ENCODE data around the gene SLC16A5.
"Not testable (repeated sequence)": the region's sequence is repeated elsewhere in the genome, so short reads cannot be mapped to it uniquely, and the experiment has no call there.

Gene SLC16A5

GRCh38 chr17:75131278-75132017 lies 43.7 kb downstream of the SLC16A5 start, which contains the start of gene NT5C:
Gene NT5C (minus strand): TSS chr17:75131742. CDS start chr17:75131707, 35 bp downstream.
- DNase-seq (ENCODE audit: extremely low read depth in 1 of 2, low read depth in 1 of 2) = peak; percentile 73

GRCh38 chr17:75132018-75133000 lies 44.6 kb downstream of the SLC16A5 start:
- DNase-seq (ENCODE audit: extremely low read depth in 1 of 2, low read depth in 1 of 2) = not testable (repeated sequence)

- DNase-seq (ENCODE audit: extremely low read depth in 1 of 2, low read depth in 1 of 2) = no peak
These were observed 45.2 kb downstream of the SLC16A5 start for GRCh38 chr17:75133001-75133400.

GRCh38 chr17:75133607-75134347 lies 46.0 kb downstream of the SLC16A5 start:
- DNase-seq (ENCODE audit: extremely low read depth in 1 of 2, low read depth in 1 of 2) = not testable (repeated sequence)

GRCh38 chr17:75135452-75135851 lies 47.7 kb downstream of the SLC16A5 start:
- no peak for DNase-seq (ENCODE audit: extremely low read depth in 1 of 2, low read depth in 1 of 2)

- no peak for DNase-seq (ENCODE audit: extremely low read depth in 1 of 2, low read depth in 1 of 2)
These were observed 48.2 kb downstream of the SLC16A5 start for GRCh38 chr17:75135946-75136345.

GRCh38 chr17:75137762-75138161 lies 50.0 kb downstream of the SLC16A5 start:
- DNase-seq (ENCODE audit: extremely low read depth in 1 of 2, low read depth in 1 of 2) = not testable (repeated sequence)

- DNase-seq (ENCODE audit: extremely low read depth in 1 of 2, low read depth in 1 of 2) = no peak
These were observed 50.8 kb downstream of the SLC16A5 start for GRCh38 chr17:75138519-75138918.

- no peak for DNase-seq (ENCODE audit: extremely low read depth in 1 of 2, low read depth in 1 of 2)
These were observed 54.6 kb downstream of the SLC16A5 start for GRCh38 chr17:75142236-75142971.

- no peak for DNase-seq (ENCODE audit: extremely low read depth in 1 of 2, low read depth in 1 of 2)
These were observed 57.2 kb downstream of the SLC16A5 start for GRCh38 chr17:75144816-75145512.

- DNase-seq (ENCODE audit: extremely low read depth in 1 of 2, low read depth in 1 of 2) = no peak
These were observed 58.8 kb downstream of the SLC16A5 start for GRCh38 chr17:75146592-75146991.

- no peak for DNase-seq (ENCODE audit: extremely low read depth in 1 of 2, low read depth in 1 of 2)
These were observed 60.3 kb downstream of the SLC16A5 start for GRCh38 chr17:75147878-75148546.

- DNase-seq (ENCODE audit: extremely low read depth in 1 of 2, low read depth in 1 of 2) = no peak
These were observed 64.2 kb downstream of the SLC16A5 start for GRCh38 chr17:75151930-75152329.

GRCh38 chr17:75152523-75152921 lies 64.8 kb downstream of the SLC16A5 start:
- no peak for DNase-seq (ENCODE audit: extremely low read depth in 1 of 2, low read depth in 1 of 2)

- DNase-seq (ENCODE audit: extremely low read depth in 1 of 2, low read depth in 1 of 2) = no peak
These were observed 65.4 kb downstream of the SLC16A5 start for GRCh38 chr17:75152922-75153779.

GRCh38 chr17:75153780-75154194 lies 66.0 kb downstream of the SLC16A5 start:
- peak in 1 of 2 donors; percentile 11 for DNase-seq (ENCODE audit: extremely low read depth in 1 of 2, low read depth in 1 of 2)

GRCh38 chr17:75154195-75155106 lies 66.7 kb downstream of the SLC16A5 start, which contains the start of gene JPT1:
Gene JPT1 (minus strand): TSS chr17:75154512. CDS start chr17:75154397, 115 bp downstream.
- DNase-seq (ENCODE audit: extremely low read depth in 1 of 2, low read depth in 1 of 2) = peak; percentile 93 to 98

All from stimulated activated CD8-positive, alpha-beta memory T cell treated with anti-CD3 and anti-CD28 coated beads, Interleukin-7, amount 100 ng/mL, for 48 hours (primary cell).